HG03045 (cell line): Measurements from ENCODE around the gene RSBN1L.
A peak's percentile ranks its signal among the peaks of the same experiment; 100 is the strongest.

Experiments used
- ATAC-seq: cut with Tn5 transposase; IDR thresholded peaks from one replicate; pipeline ENCODE4 v1.9.1; 2021; ENCODE audit warnings: mild to moderate bottlenecking, moderate library complexity; ENCODE audit not compliant: unreplicated experiment

The RSBN1L gene

DNA sequence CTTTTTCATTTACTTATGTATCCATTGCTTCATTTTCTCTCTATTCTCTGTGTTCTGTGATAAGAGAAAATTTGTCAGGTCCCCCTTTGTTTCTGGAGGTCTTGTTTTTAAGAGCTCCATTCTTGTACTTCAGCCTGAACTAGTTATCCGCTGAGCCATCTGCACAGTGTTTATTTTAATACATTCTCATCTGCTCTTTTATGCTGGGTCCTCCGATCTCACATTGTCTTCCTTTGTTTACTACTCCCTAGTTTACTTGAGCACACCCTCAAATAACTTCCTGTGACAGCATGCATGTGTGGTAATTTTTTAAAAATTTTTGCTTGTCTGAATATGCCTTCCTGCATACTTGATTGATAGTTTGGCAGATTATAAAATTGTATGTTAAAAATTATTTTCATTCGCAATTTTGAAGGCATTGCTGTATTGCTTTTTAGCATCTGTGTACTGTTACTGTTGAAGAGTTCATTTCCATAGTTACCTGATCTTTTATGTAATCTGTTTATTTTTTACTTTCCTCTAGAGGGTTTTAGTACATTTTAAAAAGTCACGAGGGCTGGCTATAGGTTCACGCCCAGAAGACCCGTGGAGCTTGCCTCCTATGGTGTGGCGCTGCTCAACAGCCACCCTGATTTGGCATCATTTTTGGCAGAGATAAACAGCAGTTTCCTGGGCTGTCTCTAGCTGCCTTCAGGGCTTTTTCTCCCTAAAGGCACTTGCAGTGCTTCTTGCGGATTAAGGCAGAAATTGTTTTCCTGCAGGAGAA, 31.9 kb downstream of the RSBN1L start:
- ATAC-seq, result no peak

DNA sequence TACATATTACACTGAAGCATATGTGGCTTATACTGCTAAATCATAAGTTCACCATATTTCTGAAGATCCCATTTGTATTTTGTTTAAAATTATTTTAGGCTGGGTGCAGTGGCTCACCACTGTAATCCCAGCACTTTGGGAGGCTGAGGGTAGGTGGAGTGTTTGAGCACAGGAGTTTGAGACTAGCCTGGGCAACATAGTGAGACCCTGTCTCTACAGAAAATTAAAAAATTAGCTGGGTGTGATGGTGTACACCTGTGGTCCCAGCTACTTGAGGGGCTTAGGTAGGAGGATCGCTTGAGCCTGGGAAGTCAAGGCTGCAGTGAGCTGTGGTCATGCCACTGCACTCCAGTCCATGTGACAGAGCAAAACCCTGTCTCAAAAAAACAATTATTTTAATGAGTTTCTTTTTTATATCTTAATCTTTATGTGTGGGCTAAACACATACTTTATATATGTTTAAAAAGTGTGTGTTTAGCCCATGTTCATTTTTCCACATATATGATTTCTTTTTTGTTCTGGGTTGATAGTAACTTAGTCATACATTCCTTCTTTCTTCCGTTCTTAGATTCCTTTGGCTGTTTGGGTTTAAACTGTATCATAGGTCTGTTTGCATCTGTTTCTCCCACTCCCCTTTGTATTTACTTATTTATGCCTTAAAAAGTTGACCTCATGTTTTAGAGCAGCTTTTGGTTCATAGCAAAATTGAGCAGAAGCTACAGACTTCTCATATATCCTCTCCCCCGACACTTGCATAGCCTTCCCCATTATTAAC, 33.5 kb downstream of the RSBN1L start:
- no peak for ATAC-seq

DNA sequence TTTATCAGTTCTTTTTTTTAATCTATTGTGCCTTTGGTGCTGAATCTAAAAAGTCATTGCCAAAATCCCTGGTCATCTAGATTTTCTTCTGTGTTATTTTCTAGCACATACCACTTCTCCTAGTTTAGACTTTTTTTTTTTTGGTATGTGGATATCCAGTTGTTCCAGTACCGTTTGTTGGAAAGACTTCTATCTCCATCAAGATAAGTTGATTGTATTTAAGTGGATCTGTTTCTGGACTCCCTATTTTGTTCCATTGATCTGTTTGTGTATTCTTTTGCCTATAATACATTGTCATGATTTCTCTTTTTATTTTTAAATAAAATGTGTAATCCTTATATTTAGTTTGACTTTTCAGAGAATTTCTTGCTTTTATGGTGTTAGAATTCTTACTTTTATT, 35.5 kb downstream of the RSBN1L start:
- ATAC-seq, result no peak

DNA sequence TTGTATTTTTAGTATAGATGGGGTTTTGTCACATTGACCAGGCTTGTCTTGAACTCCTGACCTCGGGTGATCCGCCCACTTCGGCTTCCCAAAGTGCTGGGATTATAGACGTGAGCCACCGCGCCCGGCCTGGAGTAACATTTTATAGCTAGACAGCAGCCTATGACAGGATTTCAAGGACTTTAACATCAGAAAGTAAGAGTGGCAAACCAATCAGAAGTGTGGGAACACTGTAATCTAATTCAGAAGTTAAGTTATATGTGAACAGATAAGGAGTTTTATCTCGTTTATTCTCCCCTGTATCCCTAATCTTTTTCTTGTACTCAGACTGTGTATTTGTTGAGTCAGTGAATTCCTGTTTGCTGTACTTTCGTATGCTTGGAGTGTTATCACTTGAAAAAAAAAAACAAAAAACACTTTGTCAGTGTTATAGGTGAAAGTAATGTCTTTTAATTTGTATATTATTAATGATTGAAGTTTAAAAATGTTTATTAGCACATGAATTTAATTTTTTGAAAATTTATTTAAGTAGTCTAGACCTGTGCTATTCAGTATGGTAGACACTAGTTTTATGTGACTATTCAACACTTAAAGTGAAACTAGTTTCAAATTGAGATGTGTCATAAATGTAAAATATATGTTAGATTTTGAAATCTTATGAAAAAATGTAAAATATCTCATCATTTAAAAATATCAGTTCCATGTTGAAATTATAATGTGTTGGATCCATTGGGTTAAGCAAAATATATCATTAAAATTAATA, 38.6 kb downstream of the RSBN1L start:
- no peak for ATAC-seq

DNA sequence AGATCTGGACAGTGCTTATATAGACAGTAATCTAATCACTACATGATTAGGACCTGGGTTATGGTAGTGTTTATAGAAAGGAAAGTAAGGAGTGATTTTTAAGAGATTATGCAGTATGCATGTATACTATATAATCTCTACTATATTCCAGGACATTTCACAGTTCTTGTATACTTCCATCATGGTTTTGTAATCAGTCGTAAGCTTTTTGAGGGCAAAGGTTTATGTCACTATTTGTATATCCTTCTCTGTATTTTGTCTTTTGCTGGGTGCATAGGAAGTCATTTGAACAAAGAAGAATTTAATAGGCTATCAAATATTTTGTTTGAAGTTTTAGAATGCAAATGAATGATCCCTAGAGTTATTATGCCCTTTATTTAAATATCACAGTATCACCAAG, 39.2 kb downstream of the RSBN1L start:
- no peak for ATAC-seq

DNA sequence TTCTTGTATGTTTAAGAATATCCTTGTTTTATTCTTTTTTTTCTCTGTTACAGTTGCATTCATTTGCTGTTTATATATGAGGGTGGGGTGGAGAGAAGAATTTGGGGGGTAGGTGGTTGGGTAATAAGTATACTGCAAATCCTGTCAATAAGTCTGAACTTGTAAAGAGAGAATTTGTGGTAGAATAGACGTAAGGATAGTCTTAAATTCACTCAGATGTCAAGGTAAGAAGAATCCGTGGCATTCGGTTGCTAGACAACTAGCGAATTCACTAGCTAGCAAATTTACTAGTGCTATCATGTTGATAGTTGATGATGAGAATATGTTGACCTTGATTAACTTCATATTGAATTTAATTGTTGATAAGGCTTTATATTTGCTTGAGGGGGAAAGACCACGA, 40.7 kb downstream of the RSBN1L start:
- ATAC-seq, result no peak

DNA sequence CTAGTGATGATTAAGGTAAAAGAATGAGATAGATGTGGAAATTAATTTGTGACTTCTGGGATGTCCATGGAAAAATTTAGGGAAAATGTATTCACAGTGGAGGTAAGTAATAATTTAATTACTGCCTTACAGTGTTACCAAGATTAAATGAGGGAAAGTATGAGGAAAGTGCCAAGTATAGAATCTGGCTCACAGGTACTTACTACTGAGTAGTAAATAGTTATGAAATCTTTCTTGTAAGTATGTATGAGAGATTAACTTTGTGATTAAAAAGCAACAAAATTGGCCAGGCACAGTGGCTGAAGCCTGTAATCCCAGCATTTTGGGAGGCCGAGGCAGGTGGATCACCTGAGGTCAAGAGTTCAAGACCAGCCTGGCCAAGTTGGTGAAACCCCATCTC, 42.1 kb downstream of the RSBN1L start:
- no peak for ATAC-seq

DNA sequence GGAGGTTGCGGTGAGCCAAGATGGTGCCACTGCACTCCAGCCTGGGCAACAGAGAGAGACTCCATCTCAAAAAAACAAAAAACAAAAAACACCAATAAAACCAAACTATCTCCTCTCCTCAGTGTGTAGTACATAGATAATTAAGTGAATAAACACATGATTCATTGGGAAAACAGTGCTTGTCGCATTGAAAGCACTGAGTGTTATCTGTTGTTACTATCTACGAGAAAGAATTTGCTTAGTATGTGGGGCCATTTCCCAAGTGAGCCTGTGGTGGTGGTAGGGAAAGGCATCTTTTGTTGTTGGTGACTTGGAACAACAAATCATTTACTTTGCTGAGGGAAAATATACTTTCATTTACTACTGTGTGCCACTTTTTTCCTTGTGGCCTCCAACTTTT, 42.6 kb downstream of the RSBN1L start:
- ATAC-seq, result no peak

DNA sequence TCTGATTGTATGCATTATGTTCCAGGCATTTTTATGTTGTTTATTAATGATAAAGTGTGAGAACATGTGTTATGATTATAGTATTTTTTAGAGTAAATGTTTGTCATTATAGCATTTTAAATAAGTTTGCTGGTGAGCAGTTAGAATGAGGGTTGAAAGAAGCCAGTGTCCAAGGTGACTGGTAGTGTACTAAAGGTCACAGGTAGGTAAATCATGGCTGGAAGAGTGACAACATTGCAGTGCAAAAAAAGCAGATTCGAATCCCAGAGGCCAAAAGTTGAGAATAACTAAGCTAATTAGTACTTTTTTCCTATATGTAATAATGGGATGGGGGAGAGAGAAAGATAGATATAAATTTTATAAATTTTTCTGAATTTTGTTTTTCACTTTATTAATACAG, 44.0 kb downstream of the RSBN1L start:
- ATAC-seq, result no peak

DNA sequence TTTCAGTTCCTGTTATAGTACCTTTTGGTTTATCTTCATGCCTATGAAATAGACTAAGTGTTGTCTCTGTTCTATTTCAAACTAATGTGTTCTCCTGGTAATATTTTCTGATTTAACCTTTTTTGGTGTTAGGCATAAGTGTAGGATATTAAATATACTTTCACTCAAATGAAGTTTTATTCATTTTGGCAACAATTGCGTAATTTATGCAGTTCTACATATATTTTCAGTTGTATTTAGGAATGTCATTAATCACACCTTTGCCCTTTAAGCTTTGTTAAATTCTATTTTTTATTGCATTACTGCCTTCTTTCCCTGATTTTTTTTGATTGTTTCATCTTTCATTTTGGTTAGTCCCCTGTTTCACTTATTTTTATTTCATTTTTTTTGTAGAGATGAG, 47.3 kb downstream of the RSBN1L start:
- ATAC-seq, result no peak

DNA sequence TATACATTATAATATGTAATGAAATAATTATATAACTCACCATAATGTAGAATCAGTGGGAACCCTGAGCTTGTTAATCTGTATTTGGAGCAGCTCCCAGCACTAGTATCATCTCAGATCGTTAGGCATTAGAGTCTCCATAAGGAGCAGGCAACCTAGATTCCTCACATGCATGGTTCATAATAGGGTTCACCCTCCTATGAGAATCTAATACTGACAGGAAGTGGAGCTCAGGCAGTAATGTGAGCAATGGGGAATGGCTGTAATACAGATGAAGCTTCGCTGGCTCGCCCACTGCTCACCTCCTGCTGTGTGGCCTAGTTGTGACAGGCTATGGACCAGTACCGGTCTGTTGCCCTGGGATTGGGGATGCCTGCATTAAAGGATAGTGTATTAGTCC, 49.5 kb downstream of the RSBN1L start:
- no peak for ATAC-seq

DNA sequence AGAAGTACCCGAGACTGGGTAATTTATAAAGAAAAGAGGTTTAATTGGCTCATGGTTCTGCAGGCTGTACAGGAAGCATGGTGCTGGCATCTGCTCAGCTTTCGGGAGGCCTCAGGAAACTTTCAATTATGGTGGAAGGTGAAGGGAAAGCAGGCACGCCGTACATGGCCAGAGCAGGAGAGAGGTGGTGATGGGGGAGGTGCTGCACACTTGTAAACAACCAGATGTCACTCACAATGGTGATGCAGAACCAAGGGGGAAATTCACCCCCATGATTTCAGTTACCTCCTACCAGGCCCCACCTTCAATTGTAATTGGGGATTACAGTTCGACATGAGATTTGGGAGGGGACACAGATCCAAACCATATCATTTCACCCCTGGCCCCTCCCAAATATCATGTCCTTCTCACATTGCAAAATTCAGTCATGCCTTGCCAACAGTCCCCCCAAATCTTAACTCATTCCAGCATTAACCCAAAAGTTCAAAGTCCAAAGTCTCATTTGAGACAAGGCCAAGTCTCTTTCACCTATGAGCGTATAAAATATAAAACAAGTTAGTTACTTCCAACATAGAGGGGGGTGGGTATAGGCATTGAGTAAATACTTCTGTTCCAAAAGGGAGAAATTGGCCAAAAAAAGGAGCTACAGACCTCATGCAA, 50.0 kb downstream of the RSBN1L start:
- ATAC-seq, result no peak

DNA sequence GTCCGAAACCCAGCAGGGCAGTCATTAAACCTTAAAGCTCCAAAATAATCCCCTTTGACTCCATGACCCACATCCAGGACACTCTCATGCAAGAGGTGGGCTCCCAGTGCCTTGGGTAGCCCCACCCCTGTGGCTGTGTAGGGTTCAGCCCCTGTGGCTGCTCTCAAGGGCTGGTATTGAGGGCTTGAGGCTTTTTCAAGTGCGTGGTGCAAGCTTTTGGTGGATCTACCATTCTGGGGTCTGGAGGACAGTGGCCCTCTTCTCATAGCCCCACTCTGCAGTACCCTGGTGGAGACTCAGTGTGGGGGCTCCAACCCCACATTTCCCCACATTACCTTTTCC, 50.5 kb downstream of the RSBN1L start:
- ATAC-seq, result no peak

DNA sequence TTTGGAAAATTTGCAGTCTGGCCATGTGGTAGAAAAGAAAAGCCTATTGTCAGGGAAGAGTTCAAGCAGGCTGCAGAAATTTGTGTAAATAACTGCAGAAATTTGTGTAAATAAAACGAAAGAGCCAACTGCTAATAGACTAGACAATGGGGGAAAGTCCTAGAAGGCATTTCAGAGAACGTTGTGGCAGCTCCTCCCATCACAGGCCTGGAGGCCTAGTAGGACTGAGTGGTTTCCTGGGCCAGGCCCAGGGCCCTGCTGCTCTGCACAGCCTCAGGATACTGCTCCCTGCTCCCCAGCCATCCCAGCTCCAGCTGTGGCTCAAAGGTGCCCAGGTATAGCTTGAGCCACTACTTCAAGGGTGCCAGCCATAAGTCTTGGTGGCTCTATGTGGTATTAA, 50.9 kb downstream of the RSBN1L start:
- no peak for ATAC-seq

DNA sequence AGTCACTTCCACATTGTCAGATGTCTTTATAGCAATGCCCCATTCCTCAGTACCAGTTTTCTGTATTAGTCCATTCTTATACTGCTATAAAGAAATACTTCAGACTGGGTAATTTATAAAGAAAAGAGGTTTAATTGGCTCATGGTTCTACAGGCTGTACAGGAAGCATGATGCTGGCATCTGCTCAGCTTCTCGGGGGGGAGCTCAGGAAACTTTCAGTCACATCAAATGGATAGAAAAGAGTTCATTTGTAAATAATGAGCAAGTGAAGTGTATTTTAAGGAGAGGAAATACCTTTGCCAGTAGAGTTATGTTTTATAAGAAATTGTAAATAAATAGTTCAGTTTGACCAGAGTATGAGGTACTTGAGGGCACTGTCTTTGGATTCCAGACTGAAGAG, 51.5 kb downstream of the RSBN1L start:
- no peak for ATAC-seq

DNA sequence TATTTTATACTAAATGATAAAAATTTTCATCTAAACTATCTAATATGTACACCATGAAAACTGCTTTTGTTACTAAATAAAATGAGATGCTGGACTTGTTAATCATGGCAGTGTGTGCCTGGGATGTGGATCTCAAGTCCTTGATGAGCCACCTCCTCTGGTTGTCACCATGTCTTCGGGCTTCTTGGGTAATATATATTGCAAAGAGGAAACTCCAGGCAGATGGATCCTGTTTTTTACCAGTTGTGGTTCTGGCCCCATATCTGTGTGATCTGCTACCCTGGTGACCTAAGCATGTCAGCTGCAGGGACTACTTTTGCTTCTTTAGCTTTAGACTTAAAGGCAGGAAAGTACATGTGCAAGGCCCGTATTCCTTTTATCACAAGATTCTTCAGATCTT, 55.8 kb downstream of the RSBN1L start:
- no peak for ATAC-seq

DNA sequence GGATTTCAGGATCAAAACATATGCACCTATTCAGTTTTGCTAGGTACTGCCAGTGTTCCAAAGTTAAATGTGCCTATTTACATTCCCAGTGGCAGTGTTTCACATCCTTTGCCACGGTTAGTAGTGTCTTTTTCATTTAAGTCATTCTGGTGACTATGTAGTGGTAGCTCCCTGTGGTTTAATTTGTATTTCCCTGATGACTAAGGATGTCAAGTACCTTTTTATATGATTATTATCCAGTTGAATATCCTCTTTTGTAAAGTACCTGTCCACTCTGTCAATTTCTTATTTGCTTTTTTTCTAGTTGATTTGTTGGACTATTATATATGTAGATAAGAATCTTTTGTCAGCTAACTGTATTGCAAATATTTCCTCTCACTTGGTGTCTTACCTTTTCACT, 56.9 kb downstream of the RSBN1L start:
- no peak for ATAC-seq

DNA sequence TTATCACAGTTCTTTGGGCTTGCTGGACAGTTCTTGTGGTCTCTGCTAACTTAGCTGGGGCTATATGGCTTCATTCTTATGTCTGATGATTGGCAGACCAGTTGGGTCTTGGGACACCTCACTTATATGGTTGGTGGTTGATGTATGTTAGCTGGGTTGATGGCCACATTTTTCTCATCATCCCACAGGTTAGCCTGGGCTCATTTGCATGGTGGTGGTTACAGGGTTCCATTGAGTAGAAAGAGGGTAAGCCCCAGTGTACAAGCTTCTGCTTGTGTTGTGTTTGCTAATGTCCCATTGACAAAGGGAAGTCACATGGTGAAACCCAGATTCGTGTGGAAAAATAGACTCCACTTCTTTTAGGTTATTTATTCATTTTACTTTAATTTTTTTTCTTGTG, 61.3 kb downstream of the RSBN1L start:
- ATAC-seq, result peak; percentile 88

DNA sequence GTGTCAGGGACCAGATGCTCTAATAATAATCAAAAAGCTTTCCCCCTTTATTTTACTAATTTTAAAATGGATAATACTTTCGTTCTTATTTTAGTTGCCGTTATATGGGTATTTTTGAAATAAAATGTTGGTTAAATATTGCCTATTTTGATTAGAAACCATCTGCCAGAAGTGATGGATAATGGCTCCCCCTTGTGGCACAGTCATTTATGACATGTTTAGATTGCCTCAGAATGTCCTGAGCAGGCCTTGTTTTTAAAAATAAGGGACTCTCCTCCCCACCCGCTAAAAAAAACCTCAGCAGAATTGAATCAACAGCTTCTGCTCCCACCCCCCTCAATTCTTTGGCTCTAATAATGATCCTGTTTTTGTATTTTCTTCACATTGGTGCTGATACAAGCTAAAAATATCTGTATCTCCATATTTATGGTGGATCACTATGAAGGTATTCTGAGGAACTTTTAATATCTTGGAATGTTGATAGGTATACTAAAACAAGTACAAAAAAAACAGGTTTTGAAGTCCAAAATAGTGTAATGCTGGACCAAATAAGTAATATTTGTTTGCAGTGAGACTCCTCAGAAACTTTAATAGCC, 63.1 kb downstream of the RSBN1L start:
- no peak for ATAC-seq

DNA sequence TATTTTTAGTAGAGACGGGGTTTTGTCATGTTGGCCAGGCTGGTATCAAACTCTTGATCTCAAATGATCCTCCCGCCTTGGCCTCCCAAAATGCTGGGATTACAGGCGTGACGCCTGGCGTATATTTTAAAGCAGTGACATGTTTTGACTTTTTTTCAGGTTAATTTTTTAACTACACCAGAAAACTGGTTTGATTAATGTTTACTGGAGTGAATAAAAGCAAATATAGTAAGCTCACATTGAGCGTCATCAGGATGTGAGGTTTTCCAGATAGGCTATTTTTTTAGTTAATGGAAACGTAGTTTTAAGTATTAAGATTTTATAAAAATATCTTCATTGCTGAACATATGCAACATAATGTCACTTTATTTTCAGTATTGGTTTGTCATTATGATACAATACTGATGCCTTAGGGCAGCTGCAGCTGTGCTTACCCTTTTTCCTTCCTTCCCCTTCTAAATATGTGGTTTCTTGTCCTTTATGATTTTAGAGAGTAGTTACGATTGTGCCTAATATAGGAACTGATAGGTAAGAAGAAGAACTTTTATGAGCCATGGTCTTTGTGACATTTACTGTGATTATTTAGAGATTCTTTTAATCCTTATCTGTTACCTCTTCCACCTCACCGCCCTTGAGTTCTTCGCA, 64.7 kb downstream of the RSBN1L start:
- ATAC-seq, result no peak

DNA sequence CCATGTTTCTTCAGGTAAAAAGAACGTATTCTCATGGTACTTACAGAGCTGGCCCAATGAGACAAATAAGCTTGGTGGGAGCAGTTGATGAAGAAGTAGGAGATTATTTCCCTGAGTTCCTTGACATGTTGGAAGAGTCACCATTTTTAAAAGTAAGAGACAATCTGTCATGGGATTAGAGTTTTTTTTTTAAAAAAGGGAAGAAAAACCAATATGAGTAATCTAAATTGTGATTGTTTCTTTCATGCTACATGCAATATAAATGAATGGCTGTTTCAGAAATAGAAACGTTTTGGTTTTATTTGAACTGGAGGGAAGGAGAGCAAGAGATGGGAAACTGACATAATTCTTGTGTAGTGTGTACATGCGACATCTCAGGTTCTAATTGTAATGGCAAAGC, 69.2 kb downstream of the RSBN1L start:
- ATAC-seq, result no peak
